HepG2 (cell line): ENCODE measurements around the gene RPS8. TPM values are rescaled to one million over a fixed set of nuclear protein-coding genes. Genes with fewer than 3 reads are reported as not detected.
A peak's percentile ranks its signal among the peaks of the same experiment; 100 is the strongest.

ENCODE experiments used
- BHLHE40 ChIP-seq: IDR thresholded peaks from 2 replicates; pipeline ENCODE4 v1.6.1; 2011; ENCODE audit warnings: low read length, improper control_type of control experiment
- BORCS8-MEF2B ChIP-seq: sonication (generic); formaldehyde crosslinking; IDR thresholded peaks from 2 replicates; pipeline ENCODE4 v1.8.0; 2022; ENCODE audit warnings: mild to moderate bottlenecking, missing genetic modification reagents
- CBX5 ChIP-seq: sonication (generic); formaldehyde crosslinking; IDR thresholded peaks from 2 replicates; pipeline ENCODE4 v1.4.0; 2020; ENCODE audit warnings: missing genetic modification reagents, borderline replicate concordance
- DNMT3B ChIP-seq: conservative IDR thresholded peaks from 2 replicates; pipeline ENCODE4 v1.6.1; 2016; ENCODE audit warnings: missing biosample characterization, control low read depth
- GTF3A ChIP-seq: sonication (generic); formaldehyde crosslinking; conservative IDR thresholded peaks from 2 replicates; pipeline ENCODE4 v1.4.0; 2020; ENCODE audit warnings: mild to moderate bottlenecking, missing genetic modification reagents
- NR2C2 ChIP-seq: sonication (generic); formaldehyde crosslinking; IDR thresholded peaks from 2 replicates; pipeline ENCODE4 v1.4.0; 2020; ENCODE audit warnings: missing genetic modification reagents, mild to moderate bottlenecking, moderate library complexity, borderline replicate concordance
- SIN3B ChIP-seq: fragments of 150-350 bp; IDR thresholded peaks from 2 replicates; pipeline ENCODE4 v1.6.1; 2014; ENCODE audit warnings: low read length
- TGIF2 ChIP-seq: IDR thresholded peaks from 2 replicates; pipeline ENCODE4 v1.6.1; 2016; ENCODE audit warnings: control low read depth, missing compliant biosample characterization
- ZFP1 ChIP-seq: IDR thresholded peaks from 2 replicates; pipeline ENCODE4 v1.6.1; 2016
- ZHX1 ChIP-seq: sonication (generic); formaldehyde crosslinking; IDR thresholded peaks from 2 replicates; pipeline ENCODE4 v1.8.1; 2022; ENCODE audit warnings: low read depth, mild to moderate bottlenecking, missing genetic modification reagents
- ZKSCAN8 ChIP-seq: IDR thresholded peaks from 2 replicates; pipeline ENCODE4 v1.6.1; 2016; ENCODE audit warnings: borderline replicate concordance, missing genetic modification reagents, missing compliant biosample characterization
- ZNF142 ChIP-seq: sonication (generic); formaldehyde crosslinking; IDR thresholded peaks from 2 replicates; pipeline ENCODE4 v1.4.0; 2020; ENCODE audit warnings: missing genetic modification reagents
- ZNF354B ChIP-seq: sonication (generic); formaldehyde crosslinking; IDR thresholded peaks from 2 replicates; pipeline ENCODE4 v1.8.0; 2022; ENCODE audit warnings: mild to moderate bottlenecking, missing genetic modification reagents
- ZNF749 ChIP-seq: sonication (generic); formaldehyde crosslinking; IDR thresholded peaks from 2 replicates; pipeline ENCODE4 v1.8.0; 2022; ENCODE audit warnings: mild to moderate bottlenecking, missing genetic modification reagents, moderate library complexity, borderline replicate concordance
- ZNF773 ChIP-seq: sonication (generic); formaldehyde crosslinking; IDR thresholded peaks from 2 replicates; pipeline ENCODE4 v1.4.0; 2020; ENCODE audit warnings: missing genetic modification reagents, borderline replicate concordance
- ZXDC ChIP-seq: sonication (generic); formaldehyde crosslinking; IDR thresholded peaks from 2 replicates; pipeline ENCODE4 v1.5.0; 2020; ENCODE audit warnings: mild to moderate bottlenecking, missing genetic modification reagents
- polyA plus RNA-seq, 8 experiments: library from polyadenylated mRNA; depleted of rRNA in 3 of 8; stranded (reverse) in 7 of 8; unstranded in 1 of 8; fragments of >200 nt; fragmentation: Illumina TruSeq in 4 of 8; extraction: Trizol in 4 of 8; gene quantifications; 2 replicates each; pipeline versions ENCODE4 v1.2.1 to v1.2.3, GENCODE V29; 2011 to 2016; ENCODE audit warnings: low read depth in 4 of 8, missing spikeins in 1 of 8, mixed read lengths in 1 of 8; ENCODE audit not compliant: insufficient read depth in 1 of 8
- total RNA-seq, 5 experiments: library from RNA; depleted of rRNA; stranded (reverse); fragments of >200 nt; fragmentation: Illumina TruSeq; extraction: Trizol; gene quantifications; 2 replicates each; pipeline ENCODE4 v1.2.3, GENCODE V29; 2016; ENCODE audit warnings: low read depth in 1 of 5
- TF ChIP-seq, protein P1 (sequence below): sonication (generic); formaldehyde crosslinking; IDR thresholded peaks from 2 replicates; pipeline ENCODE4 v1.4.0; 2020; ENCODE audit warnings: mild to moderate bottlenecking, low read depth, missing genetic modification reagents

Gene RPS8
- total and polyA plus RNA-seq, 2 of the 13 experiments (the other 11 are each of a cell fraction or from before 2014, with no cell fraction given) = 2,628 to 2,822 TPM

- TF ChIP-seq ZHX1 (CRISPR knock-in tag) (peak; percentile 68; the same call in 1 of the 2 replicates), ZFP1 (CRISPR knock-in tag) (0 out of 2 replicates have a peak, but pooled peaks have one; percentile 50), ZNF142 (CRISPR knock-in tag) (0 out of 2 replicates have a peak, but pooled peaks have one; percentile 59), GTF3A (0 out of 2 replicates have a peak, but pooled peaks have one; percentile 41), TGIF2 (CRISPR knock-in tag) (peak; percentile 75), CBX5 (no peak), BORCS8-MEF2B (CRISPR knock-in tag) (peak; percentile 88), ZKSCAN8 (CRISPR knock-in tag) (0 out of 2 replicates have a peak, but pooled peaks have one; percentile 25), NR2C2 (peak; percentile 57), ZNF773 (no peak), ZNF749 (CRISPR knock-in tag) (no peak; the same call in 1 of the 2 replicates), DNMT3B (no peak), ZNF354B (CRISPR knock-in tag) (0 out of 2 replicates have a peak, but pooled peaks have one; percentile 19), ZXDC (CRISPR knock-in tag) (no peak), BHLHE40 (no peak), SIN3B (peak; percentile 99)
- TF ChIP-seq, protein P1, sequence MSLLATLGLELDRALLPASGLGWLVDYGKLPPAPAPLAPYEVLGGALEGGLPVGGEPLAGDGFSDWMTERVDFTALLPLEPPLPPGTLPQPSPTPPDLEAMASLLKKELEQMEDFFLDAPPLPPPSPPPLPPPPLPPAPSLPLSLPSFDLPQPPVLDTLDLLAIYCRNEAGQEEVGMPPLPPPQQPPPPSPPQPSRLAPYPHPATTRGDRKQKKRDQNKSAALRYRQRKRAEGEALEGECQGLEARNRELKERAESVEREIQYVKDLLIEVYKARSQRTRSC (CRISPR knock-in tag) = no peak
Measured at GRCh38 chr1:44739307-44740178, 35.8 kb upstream of the RPS8 start, which contains the start of gene KIF2C (continued).
